Measurements from ENCODE around the gene SDHB.

- TF ChIP-seq POLR2A (IDR thresholded peaks at IDR 0.05): no peak
- TF ChIP-seq CTCF (IDR thresholded peaks at IDR 0.05): no peak
Measured at GRCh38 chr1:17027900-17028299, 25.9 kb downstream of the SDHB start.

All from right lobe of liver (tissue), 4 donors.